ENCODE results near the gene LGI4.

Gene LGI4

DNA sequence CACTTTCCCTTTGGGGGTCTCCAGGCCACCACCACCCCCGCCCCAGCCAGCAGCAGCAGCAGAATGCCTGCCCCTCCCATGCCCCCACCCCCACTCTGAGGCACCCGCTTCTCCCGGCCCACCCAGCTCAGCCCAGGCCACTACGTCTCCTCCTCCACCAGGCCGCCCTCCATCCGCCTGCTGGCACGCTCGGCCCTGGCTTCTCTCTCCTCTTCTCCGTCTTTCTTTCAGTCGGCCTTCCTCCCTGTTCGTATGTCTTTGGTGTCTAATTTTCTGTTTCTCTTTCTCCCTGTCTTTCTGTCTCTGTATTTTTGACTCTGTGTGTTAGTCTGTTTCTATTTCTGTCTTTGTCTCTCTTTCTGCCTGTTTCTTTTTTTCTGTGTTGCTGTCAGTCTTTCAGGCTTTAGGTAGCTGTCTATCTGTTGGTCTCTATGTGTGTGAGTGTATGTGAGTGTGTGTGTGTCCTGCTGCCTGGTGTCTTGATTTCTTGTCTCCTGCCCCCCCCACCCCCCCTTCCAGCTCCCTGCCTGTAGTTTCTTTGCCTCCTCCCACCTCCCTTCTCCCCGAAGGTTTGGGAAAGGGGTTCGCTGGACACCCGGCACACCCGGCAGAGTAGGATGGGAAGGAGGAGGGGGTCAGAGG, at the start of gene LGI4:
TSS of gene LGI4 (minus strand) at position 459 of the 642 bp plus-strand sequence. CDS start at position 80, 379 bp downstream.
- DNase-seq (ENCODE audit: low spot score), result no peak

DNA sequence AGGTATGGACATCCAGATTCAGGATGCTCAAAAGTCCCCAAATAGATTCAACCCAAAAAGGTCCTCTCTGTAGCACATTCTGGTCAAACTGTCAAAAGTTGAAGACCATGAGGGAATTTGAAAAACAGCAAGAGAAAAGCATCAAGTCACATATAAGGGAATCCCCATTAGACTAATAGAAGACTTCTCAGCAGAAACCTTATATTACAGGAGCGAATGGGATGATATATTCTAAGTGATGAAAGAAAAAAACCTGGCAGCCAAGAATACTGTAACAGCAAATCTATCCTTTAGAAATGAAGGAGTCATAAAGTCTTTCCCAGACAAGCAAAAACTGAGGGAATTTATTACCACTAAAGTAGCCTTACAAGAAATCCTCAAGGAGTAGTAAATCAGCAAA, 49.4 kb upstream of the LGI4 start:
- no peak for DNase-seq (ENCODE audit: low spot score)

DNA sequence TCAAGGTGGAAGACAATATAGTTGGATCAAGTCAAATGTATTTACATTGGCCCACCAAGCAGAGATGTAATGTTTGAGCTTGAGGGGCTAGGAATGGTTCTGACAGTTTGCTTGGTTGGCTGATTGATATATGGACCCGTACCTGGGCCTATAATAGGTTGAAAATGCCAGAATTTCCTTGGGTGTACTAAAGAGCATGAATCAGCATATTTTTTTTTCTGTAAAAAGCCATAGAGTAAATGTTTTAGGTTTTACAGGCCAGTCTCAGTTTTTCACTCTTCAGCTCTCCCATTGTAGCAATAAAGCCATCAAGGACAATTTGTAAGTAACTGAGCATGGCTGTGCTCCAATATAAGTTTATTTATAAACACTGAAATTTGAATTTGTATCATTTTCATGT, 46.5 kb upstream of the LGI4 start:
- DNase-seq (ENCODE audit: low spot score), result no peak

DNA sequence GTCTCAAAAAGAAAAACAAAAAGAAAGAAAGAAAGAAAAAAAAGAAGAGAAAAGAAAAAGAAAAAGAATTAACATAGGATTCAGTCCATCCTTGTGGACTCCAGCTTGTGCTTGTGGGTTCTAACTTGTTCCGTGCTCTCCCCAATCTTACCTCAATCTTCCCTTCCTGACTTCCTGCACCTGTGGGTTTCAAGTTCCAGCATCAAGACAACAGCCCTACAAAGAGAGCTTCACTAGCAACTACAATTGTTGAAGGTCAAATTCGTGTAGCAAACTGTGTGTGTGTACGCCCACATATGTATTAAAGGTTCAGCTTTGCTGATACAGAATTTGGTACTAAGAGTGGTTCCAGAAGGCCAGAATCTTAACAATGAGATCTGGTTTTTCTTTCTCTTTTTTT, 45.0 kb upstream of the LGI4 start:
- DNase-seq (ENCODE audit: low spot score), result no peak

DNA sequence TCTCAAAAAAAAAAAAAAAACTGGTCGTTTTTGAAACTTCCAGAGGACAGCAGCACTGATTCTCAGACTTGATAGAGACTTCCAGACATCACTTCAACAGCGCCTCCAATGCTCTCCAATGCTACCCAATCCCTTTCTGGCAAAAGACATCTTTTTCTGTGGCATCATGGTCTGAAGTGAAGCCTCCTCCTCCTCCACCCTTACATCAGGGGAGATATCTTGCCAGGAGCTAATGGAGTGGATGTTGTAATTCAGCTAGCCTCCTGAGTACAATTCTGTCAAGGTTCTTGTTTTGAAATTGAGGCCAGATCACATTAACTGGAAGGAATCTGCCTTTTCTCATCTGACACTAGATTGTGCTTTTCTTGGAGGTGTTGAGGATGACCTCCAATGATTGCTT, 43.8 kb upstream of the LGI4 start:
- no peak for DNase-seq (ENCODE audit: low spot score)

DNA sequence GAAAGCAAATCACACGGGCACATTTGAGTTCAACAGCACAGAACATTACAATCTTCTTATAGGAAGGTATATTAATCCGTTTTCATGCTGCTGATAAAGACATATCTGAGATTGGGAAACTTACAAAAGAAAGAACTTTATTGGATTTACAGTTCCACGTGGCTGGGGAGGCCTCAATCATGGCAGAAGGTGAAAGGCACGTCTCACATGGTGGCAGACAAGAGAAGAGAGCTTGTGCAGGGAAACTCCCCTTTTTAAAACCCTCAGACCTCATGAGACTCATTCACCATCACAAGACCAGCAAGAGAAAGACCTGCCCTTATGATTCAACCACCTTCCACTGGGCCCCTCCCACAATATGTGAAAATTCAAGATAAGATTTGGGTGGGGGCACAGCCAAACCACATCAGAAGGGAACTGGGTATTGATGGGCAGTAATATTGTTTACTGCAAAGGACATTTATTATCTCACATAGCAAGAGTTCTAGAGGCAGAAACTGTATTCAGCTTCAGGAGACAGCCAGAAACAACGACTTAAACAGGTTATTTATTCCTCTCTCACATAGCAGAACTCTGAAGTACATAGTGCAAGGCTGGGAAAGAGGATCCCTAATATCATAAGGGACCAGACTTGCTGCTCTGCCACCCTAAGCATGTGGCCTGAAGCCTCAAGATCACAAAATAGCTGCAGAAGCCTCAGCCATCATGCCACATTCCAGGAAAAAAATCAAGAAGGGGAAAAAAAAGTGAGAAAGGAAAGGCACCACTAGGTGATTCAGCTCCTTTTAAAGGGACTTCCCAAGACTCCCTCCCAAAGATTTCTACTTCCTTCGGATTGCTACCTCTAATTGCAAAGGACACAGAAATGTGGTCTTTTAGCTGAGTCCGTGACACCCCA, 42.8 kb upstream of the LGI4 start:
- no peak for DNase-seq (ENCODE audit: low spot score)

DNA sequence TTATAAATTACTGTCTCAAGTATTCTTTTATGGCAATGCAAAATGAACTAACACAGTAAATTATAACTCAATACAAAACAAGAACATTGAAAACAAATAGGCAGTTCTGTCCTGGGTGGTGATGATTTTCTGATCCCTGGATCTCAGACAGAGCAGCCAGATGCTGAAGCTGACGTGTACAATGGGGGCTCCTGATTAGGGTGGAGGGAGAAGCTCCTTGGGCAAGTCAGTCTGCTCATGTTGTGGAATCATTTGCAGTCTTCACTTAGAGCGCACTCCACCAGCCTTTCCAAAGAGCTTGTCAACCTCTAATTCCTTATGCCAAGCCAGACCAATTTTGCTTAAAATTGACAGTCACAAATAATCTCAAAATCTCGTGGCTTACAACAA, 41.3 kb upstream of the LGI4 start:
- no peak for DNase-seq (ENCODE audit: low spot score)

DNA sequence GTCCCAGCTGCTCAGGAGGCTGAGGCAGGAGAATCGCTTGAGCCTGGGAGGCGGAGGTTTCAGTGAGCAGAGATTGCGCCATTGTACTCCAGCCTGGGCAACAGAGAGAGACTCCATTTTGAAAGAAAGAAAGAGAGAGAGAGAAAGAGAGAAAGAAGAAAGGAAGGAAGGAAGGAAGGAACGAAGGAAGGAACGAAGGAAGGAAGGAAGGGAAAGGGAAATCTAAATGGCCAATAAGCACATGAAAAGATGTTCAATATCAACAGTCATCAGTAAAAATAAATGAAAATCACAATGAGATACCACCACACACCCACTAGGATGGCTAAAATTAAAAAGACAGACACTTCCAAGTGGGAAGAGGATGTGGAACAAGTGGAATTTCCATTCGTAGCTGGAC, 39.4 kb upstream of the LGI4 start:
- DNase-seq (ENCODE audit: low spot score), result no peak

DNA sequence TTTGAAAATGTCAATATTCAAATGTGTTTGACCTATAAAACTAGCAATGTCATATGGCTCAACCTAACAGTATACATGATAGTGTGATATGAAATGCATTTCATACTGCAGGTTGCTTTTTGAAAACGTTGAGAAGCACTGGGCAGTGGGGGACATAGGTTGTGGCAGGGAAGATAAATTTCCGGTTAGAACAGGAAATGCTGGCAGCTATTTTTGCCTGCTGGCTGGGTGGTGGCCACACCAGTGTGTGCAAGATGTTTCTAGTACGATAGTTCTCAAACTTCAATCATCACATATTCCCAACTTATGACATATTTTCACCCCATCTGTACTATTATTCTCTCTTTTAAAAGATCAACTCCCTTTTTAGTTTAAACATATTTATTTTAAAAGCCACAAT, 36.9 kb upstream of the LGI4 start:
- DNase-seq (ENCODE audit: low spot score), result no peak

DNA sequence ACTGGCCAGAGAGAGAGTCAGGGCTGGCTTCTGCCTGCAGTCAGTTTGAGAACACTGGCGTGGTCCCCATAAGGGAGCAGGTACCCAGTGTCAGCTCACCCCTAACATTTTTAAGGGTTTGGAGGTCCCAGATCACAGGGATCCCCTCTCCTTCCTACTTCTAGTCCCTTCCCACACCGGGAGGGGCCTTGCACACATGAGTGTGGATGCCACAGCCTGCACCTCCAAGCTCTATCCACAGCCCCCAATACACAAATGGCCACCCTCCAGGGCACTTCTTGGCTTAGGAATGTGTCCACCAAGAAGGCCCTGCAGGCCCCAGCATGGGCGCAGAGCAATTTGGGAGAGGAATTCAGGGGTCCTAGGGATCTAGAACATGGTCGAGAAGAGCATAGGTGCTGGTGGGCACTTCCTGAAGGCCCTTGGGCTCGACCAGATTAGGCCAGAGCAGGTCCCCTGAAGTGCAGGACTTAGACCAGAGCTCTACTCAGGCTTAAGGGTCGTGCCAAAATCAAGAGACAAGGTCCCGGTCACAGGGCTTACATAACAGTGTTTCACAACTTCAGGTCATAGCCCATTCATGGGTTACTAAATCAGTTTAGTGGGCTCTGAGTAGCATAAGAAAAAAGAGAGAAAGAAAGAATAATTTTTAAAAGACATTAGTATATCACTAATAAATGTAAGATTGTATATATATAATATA, 35.7 kb upstream of the LGI4 start:
- no peak for DNase-seq (ENCODE audit: low spot score)

DNA sequence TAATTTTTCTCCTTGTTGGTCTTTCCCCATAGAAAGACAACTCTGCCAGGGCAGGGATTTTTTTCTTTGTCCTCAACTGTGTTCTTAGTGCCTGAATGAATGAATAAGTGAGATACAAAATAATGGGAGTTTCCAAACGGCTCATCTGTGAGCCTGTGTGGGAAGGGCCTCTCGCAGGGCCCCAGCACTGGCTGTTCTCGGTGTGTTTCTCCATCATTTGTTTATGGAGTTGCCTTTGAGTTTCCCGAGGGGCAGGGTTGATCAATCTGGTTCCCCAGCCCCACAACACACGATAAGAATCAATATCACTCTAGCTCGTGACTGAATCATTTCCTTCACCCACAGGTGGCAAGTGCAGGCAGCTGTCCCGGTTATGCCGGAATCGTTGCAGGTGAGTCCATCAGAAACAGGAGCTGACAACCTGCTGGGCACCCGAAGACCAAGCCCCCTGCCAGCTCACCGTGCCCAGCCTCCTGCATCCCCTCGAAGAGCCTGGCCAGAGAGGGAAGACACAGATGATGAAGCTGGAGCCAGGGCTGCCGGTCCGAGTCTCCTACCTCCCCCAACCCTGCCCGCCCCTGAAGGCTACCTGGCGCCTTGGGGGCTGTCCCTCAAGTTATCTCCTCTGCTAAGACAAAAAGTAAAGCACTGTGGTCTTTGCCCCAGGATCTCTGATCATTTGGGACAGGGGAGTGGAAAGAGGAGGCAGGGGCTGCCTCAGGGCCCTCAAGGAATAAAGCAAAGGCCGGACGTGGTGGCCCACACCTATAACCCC, 34.5 kb upstream of the LGI4 start:
- DNase-seq (ENCODE audit: low spot score), result no peak

DNA sequence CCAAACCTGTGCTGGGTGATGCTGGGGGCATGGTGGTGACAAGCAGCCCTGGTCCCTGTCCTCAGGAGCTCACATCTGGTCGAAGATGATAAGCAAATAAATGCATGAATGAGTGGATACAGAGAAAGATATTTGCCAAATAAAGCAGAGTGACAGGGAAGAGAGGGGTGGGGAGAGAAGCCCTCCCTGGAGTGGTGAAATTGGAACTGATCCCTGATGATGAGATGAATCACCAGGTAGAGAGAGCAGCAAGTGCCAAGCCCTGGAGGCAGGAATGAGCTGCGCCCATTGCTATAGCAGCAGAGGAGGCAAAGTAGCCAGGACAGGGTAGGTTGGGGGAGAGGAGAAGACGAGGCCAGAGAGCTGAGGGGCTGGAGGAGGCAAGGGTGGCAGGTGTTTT, 33.3 kb upstream of the LGI4 start:
- no peak for DNase-seq (ENCODE audit: low spot score)

DNA sequence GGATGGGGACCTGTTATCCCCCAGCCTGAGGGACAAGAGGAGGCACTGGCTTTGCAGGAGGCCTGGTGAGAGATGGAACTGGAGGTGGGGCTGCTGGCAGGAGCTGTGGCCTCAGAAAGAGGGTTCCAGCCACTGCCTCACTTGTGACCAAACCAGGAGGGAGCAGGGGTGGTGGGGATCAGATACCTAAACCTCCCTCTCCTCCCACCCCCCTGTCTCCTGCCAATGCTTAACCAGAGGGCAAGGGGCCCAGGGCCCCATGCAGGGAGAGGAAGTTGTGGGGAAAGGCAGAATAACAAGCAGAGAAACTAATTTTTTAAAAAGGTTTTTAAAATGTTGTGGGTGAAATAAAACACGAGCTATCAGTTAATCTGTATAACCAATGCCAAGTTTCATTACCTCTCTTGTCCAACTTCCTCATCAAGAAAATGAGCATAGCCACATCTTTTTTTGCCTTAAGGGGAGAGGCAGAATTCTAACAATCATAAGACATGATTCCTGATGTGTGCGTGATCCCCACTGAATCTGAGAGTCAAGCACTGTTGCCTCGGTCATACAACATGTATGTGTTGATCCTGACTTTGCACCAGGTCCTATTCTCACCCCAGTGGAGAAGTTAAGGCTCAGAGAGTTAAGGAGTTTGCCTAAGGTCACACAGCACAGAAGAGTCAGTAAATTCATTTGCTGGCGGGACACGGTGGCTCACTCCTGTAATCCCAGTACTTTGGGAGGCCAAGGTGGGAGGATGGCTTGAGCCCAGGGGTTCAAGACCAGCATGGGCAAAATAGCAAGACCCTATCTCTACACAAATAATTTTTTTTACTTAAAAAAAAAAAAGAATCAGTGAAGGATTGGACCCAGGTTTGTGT, 32.6 kb upstream of the LGI4 start:
- no peak for DNase-seq (ENCODE audit: low spot score)

DNA sequence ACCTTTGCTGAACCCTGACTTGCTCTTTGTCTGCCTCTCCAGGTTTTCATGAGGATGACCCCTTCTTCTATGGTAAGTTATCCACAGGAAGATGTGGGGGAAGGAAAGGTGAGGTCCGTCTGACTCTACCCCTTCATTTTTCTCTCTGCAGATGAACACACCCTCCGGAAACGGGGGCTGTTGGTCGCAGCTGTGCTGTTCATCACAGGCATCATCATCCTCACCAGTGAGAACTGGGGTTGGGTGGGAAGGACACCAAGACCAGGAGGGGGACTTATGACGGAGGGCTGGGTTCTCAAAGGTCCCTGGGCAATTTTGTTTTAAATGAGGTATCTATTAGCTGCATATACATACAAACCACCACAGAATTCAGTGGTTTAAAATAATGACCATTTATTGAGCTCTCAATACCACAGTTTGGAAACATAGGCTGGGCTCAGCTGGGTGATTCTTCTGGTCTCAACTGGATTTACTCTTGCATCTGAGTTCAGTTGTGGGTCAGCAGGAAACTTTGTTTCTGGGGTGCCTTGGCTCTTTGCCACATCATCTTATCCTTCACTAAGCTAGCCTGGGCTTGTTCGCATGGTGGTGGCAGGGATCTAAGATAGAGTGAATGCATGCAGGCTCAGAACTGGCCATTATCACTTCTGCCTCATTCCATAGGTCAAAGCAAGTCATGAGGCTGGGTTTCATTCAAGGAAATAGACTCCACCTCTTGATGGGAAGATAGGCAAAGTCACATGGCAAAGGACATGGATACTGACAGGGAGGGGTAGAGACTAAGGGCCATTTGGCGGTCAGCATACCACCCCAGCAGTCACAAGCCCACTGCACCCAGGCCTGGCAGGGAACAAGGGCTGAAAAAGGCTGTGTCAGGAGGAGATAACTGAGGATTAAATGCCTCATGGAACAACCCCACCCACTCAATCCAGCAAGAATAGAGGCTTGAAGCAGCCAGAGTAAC, 31.5 kb upstream of the LGI4 start:
- no peak for DNase-seq (ENCODE audit: low spot score)

DNA sequence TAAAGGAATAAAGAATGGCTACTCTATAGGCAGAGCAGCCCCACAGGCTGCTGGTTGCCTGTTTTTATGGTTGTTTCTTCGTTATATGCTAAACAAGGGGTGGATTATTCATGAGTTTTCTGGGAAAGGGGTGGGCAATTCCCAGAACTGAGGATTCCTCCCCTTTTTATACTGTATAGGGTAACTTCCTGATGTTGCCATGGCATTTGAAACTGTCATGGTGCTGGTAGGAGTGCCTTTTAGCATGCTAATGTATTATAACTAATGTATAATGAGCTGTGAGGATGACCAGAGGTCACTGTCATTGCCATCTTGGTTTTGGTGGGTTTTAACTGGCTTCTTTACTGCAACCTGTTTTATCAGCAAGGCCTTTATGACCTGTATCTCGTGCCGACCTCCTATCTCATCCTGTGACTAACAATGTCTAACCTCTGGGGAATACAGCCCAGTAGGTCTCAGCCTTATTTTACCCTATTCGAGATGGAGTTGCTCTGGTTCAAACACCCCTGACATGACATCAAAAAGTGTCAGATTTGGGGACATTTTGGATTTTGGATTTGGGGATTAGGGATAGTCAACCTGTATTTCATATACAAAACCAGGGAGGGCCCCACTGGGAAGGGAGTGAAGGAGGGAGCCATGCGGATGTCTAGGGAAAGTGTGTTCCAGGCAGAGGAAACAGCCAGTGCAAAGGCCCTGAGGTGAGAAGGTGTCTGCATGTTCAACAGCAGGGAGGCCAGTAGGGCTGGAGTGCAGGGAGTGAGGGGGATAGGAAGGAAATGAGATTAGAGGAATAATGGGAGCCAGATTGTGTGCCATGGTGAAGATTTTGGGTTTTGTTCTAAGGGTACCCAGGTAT, 30.6 kb upstream of the LGI4 start:
- no peak for DNase-seq (ENCODE audit: low spot score)

DNA sequence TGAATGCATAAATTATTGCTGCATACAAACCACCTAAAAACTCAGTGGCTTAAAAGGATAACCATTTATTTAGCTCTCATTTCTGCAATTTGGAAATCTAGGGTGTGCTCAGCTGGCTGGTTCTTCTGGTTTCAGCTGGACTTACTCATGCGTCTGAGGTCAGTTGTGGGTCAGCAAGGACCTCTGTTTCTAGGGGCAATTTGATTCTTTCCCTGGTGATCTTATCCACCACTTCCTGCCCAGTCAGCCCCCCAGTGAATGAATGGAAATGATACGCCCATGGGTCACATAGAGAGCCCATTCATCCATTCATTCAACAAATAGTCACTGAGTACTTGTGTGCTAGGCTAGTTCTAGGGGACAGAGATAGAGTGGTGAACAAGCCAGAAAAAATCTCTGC, 29.6 kb upstream of the LGI4 start:
- DNase-seq (ENCODE audit: low spot score), result no peak

DNA sequence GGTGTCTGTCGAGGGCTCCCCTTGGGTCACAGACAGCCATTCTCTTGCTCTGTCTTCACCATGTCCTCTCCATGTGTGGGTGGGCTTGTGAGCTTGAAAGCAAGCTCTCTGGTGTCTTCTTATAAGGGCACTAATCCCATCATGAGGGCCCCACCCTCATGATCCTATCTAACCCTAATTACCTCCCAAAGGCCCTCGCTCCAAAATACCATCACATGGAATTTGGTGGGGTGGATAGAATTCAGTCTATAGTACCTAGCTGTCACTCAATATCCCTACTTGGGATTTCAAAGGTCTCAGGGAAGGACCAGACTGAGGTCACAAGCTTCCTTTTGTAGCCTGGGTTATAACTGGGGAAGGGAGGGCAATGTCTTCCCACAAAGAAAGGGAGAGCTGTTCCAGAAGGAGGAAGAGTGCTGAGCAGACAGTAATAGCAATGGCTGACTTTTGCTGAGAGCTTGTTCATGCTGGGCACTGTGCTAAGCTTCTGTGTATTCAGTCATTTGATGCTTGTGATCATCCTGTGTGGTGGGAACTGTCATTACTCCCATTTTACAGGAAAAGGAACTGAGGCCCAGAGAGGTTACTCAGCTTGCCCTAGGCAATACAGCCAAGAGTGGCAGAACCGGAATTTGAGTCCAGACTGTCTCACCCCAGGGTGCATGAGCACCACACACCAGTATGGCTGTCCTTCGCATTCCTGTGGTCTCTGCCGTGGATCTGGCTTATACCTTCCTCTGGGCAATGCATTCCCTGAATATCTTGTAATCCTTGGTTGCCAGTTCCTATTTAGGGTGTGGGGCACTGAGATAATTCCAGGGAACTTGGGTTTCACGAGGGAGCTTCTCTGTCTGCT, 27.8 kb upstream of the LGI4 start:
- DNase-seq (ENCODE audit: low spot score), result no peak

DNA sequence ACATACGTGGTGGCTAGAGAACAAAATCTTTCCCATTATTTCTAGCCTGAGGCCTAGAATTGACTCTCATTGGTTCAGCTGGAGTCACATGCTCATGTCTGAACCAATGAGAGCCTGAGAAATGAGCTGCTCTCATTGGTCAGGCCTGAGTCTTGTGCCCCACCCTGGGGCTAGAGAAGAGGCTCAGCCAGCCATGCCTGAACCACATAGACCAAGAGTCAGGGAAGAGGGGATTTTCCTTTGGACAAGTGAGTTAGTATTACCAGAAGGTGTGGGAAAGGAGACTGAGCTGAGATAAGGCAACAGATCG, 26.5 kb upstream of the LGI4 start:
- no peak for DNase-seq (ENCODE audit: low spot score)
